ENCODE data around the gene BRD8. TPM values are rescaled to one million over a fixed set of nuclear protein-coding genes. Genes with fewer than 3 reads are reported as not detected.

The BRD8 gene
- total and polyA plus RNA-seq, 2 experiments from 2014 or later, result 45.8 to 117 TPM

GRCh38 chr5:138186002-138186447 is 7.6 kb upstream of the BRD8 start:
- peaks cover 89% of the 10 kb centered on the region for H3K36me3 Mint-ChIP-seq (ENCODE audit: low read depth)
- no peak overlapping the region for H3K27ac ChIP-seq (ENCODE audit: low read depth)
- DNase-seq (ENCODE audit: low spot score) (no peak), ATAC-seq (no peak)
- peaks cover 14% of the 10 kb centered on the region; the same call in 1 of the 2 replicates for H3F3A ChIP-seq (replicated peaks; ENCODE audit: low read depth)
- no peaks in the 10 kb centered on the region for H3K9me3 Mint-ChIP-seq
- peaks cover 5% of the 10 kb centered on the region; the same call in 1 of the 2 replicates for H3K79me2 ChIP-seq (replicated peaks; ENCODE audit: insufficient read depth)
- no peak overlapping the region for H3K4me3 ChIP-seq
- H3K27me3 ChIP-seq (ENCODE audit: insufficient read depth), result no peaks in the 10 kb centered on the region
- H3K36me3 ChIP-seq (ENCODE audit: insufficient read depth), result peaks cover 84% of the 10 kb centered on the region
- H2AFZ ChIP-seq, result no peak overlapping the region
- H3K27me3 Mint-ChIP-seq (ENCODE audit: insufficient read depth, low read depth, poor library complexity), result peaks cover 4% of the 10 kb centered on the region
- no peak overlapping the region for H3K4me3 Mint-ChIP-seq
- no peak overlapping the region for H3K4me2 ChIP-seq
- H3K27ac Mint-ChIP-seq, result no peak overlapping the region
- H3K4me1 ChIP-seq (ENCODE audit: insufficient read depth), result no peaks in the 10 kb centered on the region
- H4K20me1 ChIP-seq (replicated peaks; ENCODE audit: insufficient read depth), result peaks cover 3% of the 10 kb centered on the region
- H3K4me1 Mint-ChIP-seq, result no peaks in the 10 kb centered on the region
- TF ChIP-seq ZNF462 (CRISPR knock-in tag; IDR thresholded peaks at IDR 0.05) (no peak), REST (IDR thresholded peaks at IDR 0.05; ENCODE audit: unreplicated experiment) (no peak), ZNF331 (CRISPR knock-in tag; IDR thresholded peaks at IDR 0.05; ENCODE audit: low read depth) (no peak)
- H3K9me2 ChIP-seq (ENCODE audit: insufficient read depth), result no peaks in the 10 kb centered on the region
